HepG2 (cell line): ENCODE results near the gene MICALL2. TPM values are rescaled to one million over a fixed set of nuclear protein-coding genes. Genes with fewer than 3 reads are reported as not detected.

Experiments
- GRHL1 ChIP-seq: sonication (generic); formaldehyde crosslinking; conservative IDR thresholded peaks from 2 replicates; pipeline ENCODE4 v1.8.0; 2022; ENCODE audit warnings: missing genetic modification reagents
- IRF2 ChIP-seq: IDR thresholded peaks from 2 replicates; pipeline ENCODE4 v1.6.1; 2018; ENCODE audit warnings: missing genetic modification reagents, missing compliant biosample characterization
- SMAD1 ChIP-seq: sonication (generic); formaldehyde crosslinking; IDR thresholded peaks from 2 replicates; pipeline ENCODE4 v1.4.0; 2020; ENCODE audit warnings: missing genetic modification reagents, low read depth, mild to moderate bottlenecking, borderline replicate concordance
- THAP9 ChIP-seq: sonication (generic); formaldehyde crosslinking; IDR thresholded peaks from 2 replicates; pipeline ENCODE4; 2020; ENCODE audit warnings: missing genetic modification reagents, mild to moderate bottlenecking, borderline replicate concordance
- ZBTB43 ChIP-seq: sonication (generic); formaldehyde crosslinking; conservative IDR thresholded peaks from 2 replicates; pipeline ENCODE4 v1.4.0; 2020; ENCODE audit warnings: missing genetic modification reagents
- ZEB1 ChIP-seq: IDR thresholded peaks from 2 replicates; pipeline ENCODE4 v1.6.1; 2012; ENCODE audit warnings: mild to moderate bottlenecking, low read depth, inconsistent platforms; ENCODE audit not compliant: insufficient replicate concordance
- ZNF703 ChIP-seq: sonication (generic); formaldehyde crosslinking; IDR thresholded peaks from 2 replicates; pipeline ENCODE4 v1.5.1; 2020; ENCODE audit warnings: missing genetic modification reagents, mild to moderate bottlenecking, moderate library complexity, borderline replicate concordance
- polyA plus RNA-seq, 8 experiments: library from polyadenylated mRNA; depleted of rRNA in 3 of 8; stranded (reverse) in 7 of 8; unstranded in 1 of 8; fragments of >200 nt; fragmentation: Illumina TruSeq in 4 of 8; extraction: Trizol in 4 of 8; gene quantifications; 2 replicates each; pipeline versions ENCODE4 v1.2.1 to v1.2.3, GENCODE V29; 2011 to 2016; ENCODE audit warnings: low read depth in 4 of 8, missing spikeins in 1 of 8, mixed read lengths in 1 of 8; ENCODE audit not compliant: insufficient read depth in 1 of 8
- total RNA-seq, 5 experiments: library from RNA; depleted of rRNA; stranded (reverse); fragments of >200 nt; fragmentation: Illumina TruSeq; extraction: Trizol; gene quantifications; 2 replicates each; pipeline ENCODE4 v1.2.3, GENCODE V29; 2016; ENCODE audit warnings: low read depth in 1 of 5
- TF ChIP-seq, protein P1 (sequence below): sonication (generic); formaldehyde crosslinking; IDR thresholded peaks from 2 replicates; pipeline ENCODE4 v1.4.0; 2020; ENCODE audit warnings: mild to moderate bottlenecking, missing genetic modification reagents
- TF ChIP-seq, protein P2 (sequence below): sonication (generic); formaldehyde crosslinking; IDR thresholded peaks from 2 replicates; pipeline ENCODE4 v1.4.0; 2020; ENCODE audit warnings: missing genetic modification reagents

MICALL2 gene
- total and polyA plus RNA-seq, 2 of the 13 experiments (the other 11 are each of a cell fraction or from before 2014, with no cell fraction given) = 5.8 to 12.4 TPM

- TF ChIP-seq, protein P1, sequence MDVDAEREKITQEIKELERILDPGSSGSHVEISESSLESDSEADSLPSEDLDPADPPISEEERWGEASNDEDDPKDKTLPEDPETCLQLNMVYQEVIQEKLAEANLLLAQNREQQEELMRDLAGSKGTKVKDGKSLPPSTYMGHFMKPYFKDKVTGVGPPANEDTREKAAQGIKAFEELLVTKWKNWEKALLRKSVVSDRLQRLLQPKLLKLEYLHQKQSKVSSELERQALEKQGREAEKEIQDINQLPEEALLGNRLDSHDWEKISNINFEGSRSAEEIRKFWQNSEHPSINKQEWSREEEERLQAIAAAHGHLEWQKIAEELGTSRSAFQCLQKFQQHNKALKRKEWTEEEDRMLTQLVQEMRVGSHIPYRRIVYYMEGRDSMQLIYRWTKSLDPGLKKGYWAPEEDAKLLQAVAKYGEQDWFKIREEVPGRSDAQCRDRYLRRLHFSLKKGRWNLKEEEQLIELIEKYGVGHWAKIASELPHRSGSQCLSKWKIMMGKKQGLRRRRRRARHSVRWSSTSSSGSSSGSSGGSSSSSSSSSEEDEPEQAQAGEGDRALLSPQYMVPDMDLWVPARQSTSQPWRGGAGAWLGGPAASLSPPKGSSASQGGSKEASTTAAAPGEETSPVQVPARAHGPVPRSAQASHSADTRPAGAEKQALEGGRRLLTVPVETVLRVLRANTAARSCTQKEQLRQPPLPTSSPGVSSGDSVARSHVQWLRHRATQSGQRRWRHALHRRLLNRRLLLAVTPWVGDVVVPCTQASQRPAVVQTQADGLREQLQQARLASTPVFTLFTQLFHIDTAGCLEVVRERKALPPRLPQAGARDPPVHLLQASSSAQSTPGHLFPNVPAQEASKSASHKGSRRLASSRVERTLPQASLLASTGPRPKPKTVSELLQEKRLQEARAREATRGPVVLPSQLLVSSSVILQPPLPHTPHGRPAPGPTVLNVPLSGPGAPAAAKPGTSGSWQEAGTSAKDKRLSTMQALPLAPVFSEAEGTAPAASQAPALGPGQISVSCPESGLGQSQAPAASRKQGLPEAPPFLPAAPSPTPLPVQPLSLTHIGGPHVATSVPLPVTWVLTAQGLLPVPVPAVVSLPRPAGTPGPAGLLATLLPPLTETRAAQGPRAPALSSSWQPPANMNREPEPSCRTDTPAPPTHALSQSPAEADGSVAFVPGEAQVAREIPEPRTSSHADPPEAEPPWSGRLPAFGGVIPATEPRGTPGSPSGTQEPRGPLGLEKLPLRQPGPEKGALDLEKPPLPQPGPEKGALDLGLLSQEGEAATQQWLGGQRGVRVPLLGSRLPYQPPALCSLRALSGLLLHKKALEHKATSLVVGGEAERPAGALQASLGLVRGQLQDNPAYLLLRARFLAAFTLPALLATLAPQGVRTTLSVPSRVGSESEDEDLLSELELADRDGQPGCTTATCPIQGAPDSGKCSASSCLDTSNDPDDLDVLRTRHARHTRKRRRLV (CRISPR knock-in tag) = no peak
- TF ChIP-seq, protein P2, sequence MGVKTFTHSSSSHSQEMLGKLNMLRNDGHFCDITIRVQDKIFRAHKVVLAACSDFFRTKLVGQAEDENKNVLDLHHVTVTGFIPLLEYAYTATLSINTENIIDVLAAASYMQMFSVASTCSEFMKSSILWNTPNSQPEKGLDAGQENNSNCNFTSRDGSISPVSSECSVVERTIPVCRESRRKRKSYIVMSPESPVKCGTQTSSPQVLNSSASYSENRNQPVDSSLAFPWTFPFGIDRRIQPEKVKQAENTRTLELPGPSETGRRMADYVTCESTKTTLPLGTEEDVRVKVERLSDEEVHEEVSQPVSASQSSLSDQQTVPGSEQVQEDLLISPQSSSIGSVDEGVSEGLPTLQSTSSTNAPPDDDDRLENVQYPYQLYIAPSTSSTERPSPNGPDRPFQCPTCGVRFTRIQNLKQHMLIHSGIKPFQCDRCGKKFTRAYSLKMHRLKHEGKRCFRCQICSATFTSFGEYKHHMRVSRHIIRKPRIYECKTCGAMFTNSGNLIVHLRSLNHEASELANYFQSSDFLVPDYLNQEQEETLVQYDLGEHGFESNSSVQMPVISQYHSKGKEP (CRISPR knock-in tag) = no peak
- TF ChIP-seq IRF2 (no peak), GRHL1 (CRISPR knock-in tag) (no peak), ZEB1 (no peak), THAP9 (CRISPR knock-in tag) (no peak), SMAD1 (CRISPR knock-in tag) (no peak), ZNF703 (no peak), ZBTB43 (no peak)
Measured at GRCh38 chr7:1500064-1500807, 41.0 kb upstream of the MICALL2 start (continued).
